ENCODE data around the gene TRHDE. TPM values are rescaled to one million over a fixed set of nuclear protein-coding genes. Genes with fewer than 3 reads are reported as not detected.
"Not testable (repeated sequence)": the region's sequence is repeated elsewhere in the genome, so short reads cannot be mapped to it uniquely, and the experiment has no call there.

The TRHDE gene
- total RNA-seq, 2 donors from 2014 or later = 3.1 to 4.1 TPM

DNA sequence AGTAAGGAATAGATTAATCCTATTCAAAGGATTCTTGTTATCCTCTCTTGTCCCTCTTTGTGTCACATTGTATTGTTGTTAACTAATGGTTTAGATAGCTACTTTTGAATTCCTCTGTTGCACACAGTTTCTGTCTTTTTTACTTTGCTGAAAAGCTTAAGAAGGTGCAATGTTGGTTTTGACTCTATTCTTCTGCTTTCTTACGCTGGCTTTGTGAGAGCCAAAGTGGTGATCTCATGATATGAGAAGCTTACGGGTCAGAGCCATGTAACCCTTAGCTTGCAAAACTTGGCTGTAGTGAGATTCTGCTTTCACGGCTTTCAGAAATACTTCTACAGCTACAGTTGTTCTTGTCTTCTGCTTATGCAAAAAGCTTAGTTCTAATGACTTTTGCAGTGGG is 239.7 kb downstream of the TRHDE start:
- no peak overlapping the region for H3K4me3 ChIP-seq
- H3K36me3 ChIP-seq = no peaks in the 10 kb centered on the region
- no peaks in the 10 kb centered on the region for H3K4me1 ChIP-seq (replicated peaks)
- H3K9me3 ChIP-seq = no peaks in the 10 kb centered on the region
- intact Hi-C loops (cut with DNase I) = no loop called here
- no peak for DNase-seq (ENCODE audit: low spot score)
- TF ChIP-seq POLR2AphosphoS5 (IDR thresholded peaks at IDR 0.05) (no peak), POLR2A (IDR thresholded peaks at IDR 0.05) (no peak)
- TF ChIP-seq, protein P1, sequence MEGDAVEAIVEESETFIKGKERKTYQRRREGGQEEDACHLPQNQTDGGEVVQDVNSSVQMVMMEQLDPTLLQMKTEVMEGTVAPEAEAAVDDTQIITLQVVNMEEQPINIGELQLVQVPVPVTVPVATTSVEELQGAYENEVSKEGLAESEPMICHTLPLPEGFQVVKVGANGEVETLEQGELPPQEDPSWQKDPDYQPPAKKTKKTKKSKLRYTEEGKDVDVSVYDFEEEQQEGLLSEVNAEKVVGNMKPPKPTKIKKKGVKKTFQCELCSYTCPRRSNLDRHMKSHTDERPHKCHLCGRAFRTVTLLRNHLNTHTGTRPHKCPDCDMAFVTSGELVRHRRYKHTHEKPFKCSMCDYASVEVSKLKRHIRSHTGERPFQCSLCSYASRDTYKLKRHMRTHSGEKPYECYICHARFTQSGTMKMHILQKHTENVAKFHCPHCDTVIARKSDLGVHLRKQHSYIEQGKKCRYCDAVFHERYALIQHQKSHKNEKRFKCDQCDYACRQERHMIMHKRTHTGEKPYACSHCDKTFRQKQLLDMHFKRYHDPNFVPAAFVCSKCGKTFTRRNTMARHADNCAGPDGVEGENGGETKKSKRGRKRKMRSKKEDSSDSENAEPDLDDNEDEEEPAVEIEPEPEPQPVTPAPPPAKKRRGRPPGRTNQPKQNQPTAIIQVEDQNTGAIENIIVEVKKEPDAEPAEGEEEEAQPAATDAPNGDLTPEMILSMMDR (IDR thresholded peaks at IDR 0.05) = no peak
- H3K27me3 ChIP-seq (replicated peaks; ENCODE audit: insufficient read depth) = no peaks in the 10 kb centered on the region
- 12% methylated on average over 3 of the region's 3 CpGs for WGBS
- H3K27ac ChIP-seq = no peak overlapping the region

GRCh38 chr12:72520044-72520678 is 248.0 kb downstream of the TRHDE start:
- H3K4me1 ChIP-seq (replicated peaks); H3K27ac ChIP-seq; DNase-seq (ENCODE audit: low spot score); H3K4me3 ChIP-seq; H3K9me3 ChIP-seq; H3K36me3 ChIP-seq; H3K27me3 ChIP-seq (replicated peaks; ENCODE audit: insufficient read depth); intact Hi-C loops (cut with DNase I): not testable (repeated sequence)
- WGBS = 94% methylated on average over 23 of the region's 27 CpGs

- H3K4me1 ChIP-seq (replicated peaks) = no peaks in the 10 kb centered on the region
- no peaks in the 10 kb centered on the region for H3K36me3 ChIP-seq
- WGBS = 67% methylated on average over 3 of the region's 3 CpGs
- H3K4me3 ChIP-seq = no peak overlapping the region
- H3K27me3 ChIP-seq (replicated peaks; ENCODE audit: insufficient read depth) = no peaks in the 10 kb centered on the region
- no peak overlapping the region for H3K27ac ChIP-seq
- DNase-seq (ENCODE audit: low spot score) = no peak
- intact Hi-C loops (cut with DNase I) = no loop called here
- no peaks in the 10 kb centered on the region for H3K9me3 ChIP-seq
- no peak for TF ChIP-seq POLR2A (IDR thresholded peaks at IDR 0.05)
- TF ChIP-seq POLR2AphosphoS5 (IDR thresholded peaks at IDR 0.05) = no peak
Measured at GRCh38 chr12:72521326-72521725, 249.2 kb downstream of the TRHDE start.

GRCh38 chr12:72522411-72522810 is 250.2 kb downstream of the TRHDE start:
- Histone ChIP-seq H3K9me3 (no peaks in the 10 kb centered on the region), H3K4me1 (replicated peaks) (no peaks in the 10 kb centered on the region), H3K27ac (no peak overlapping the region), H3K4me3 (no peak overlapping the region), H3K36me3 (no peaks in the 10 kb centered on the region), H3K27me3 (replicated peaks; ENCODE audit: insufficient read depth) (no peaks in the 10 kb centered on the region)
- 48% methylated on average over 1 of the region's 1 CpG for WGBS
- intact Hi-C loops (cut with DNase I) = no loop called here
- DNase-seq (ENCODE audit: low spot score) = no peak
- TF ChIP-seq, protein P1 (IDR thresholded peaks at IDR 0.05) = no peak
- TF ChIP-seq POLR2AphosphoS5 (IDR thresholded peaks at IDR 0.05) = no peak
- no peak for TF ChIP-seq POLR2A (IDR thresholded peaks at IDR 0.05)

GRCh38 chr12:72523754-72524153 is 251.6 kb downstream of the TRHDE start:
- no peaks in the 10 kb centered on the region for H3K27me3 ChIP-seq (replicated peaks; ENCODE audit: insufficient read depth)
- H3K27ac ChIP-seq = no peak overlapping the region
- intact Hi-C loops (cut with DNase I) = no loop called here
- 5% methylated on average over 3 of the region's 3 CpGs for WGBS
- TF ChIP-seq, protein P1 (IDR thresholded peaks at IDR 0.05) = no peak
- TF ChIP-seq POLR2AphosphoS5 (IDR thresholded peaks at IDR 0.05) (no peak), POLR2A (IDR thresholded peaks at IDR 0.05) (no peak)
- H3K4me3 ChIP-seq = no peak overlapping the region
- no peaks in the 10 kb centered on the region for H3K36me3 ChIP-seq
- no peaks in the 10 kb centered on the region for H3K9me3 ChIP-seq
- DNase-seq (ENCODE audit: low spot score) = no peak
- no peaks in the 10 kb centered on the region for H3K4me1 ChIP-seq (replicated peaks)

All from prostate gland (tissue), 2 donors.